RPMI7951 (cell line): ENCODE data around the gene AEBP1. TPM values are rescaled to one million over a fixed set of nuclear protein-coding genes. Genes with fewer than 3 reads are reported as not detected.

Experiments used
- DNase-seq: peaks from one replicate; pipeline ENCODE4 v3.0.0-alpha.2; 2012; ENCODE audit warnings: low read depth
- total RNA-seq: library from RNA; depleted of rRNA; stranded (reverse); fragments of >200 nt; shearing (Covaris generic); gene quantifications from 2 replicates; pipeline ENCODE4 v1.2.3, GENCODE V29; 2014

Gene AEBP1
- total RNA-seq, 1 experiment from 2014 or later: 79.7 TPM

- DNase-seq: peak; percentile 74
These were observed 971 bp downstream of the AEBP1 start for GRCh38 chr7:44104860-44105771.

GRCh38 chr7:44105832-44106231 is 1.7 kb downstream of the AEBP1 start:
- no peak for DNase-seq

GRCh38 chr7:44106311-44107065 is 2.3 kb downstream of the AEBP1 start:
- no peak for DNase-seq

- no peak for DNase-seq
These were observed 3.2 kb downstream of the AEBP1 start for GRCh38 chr7:44107116-44107960.

GRCh38 chr7:44107961-44108767 is 4.0 kb downstream of the AEBP1 start:
- DNase-seq: no peak

GRCh38 chr7:44108768-44109750 is 4.9 kb downstream of the AEBP1 start:
- DNase-seq: no peak

- DNase-seq: no peak
These were observed 5.8 kb downstream of the AEBP1 start for GRCh38 chr7:44109991-44110390.

- DNase-seq: no peak
These were observed 6.8 kb downstream of the AEBP1 start for GRCh38 chr7:44110719-44111635.

- no peak for DNase-seq
These were observed 7.6 kb downstream of the AEBP1 start for GRCh38 chr7:44111761-44112160.

- DNase-seq: no peak
These were observed 8.3 kb downstream of the AEBP1 start for GRCh38 chr7:44112231-44112996.

- DNase-seq: no peak
These were observed 9.0 kb downstream of the AEBP1 start for GRCh38 chr7:44112997-44113763.

- no peak for DNase-seq
These were observed 9.7 kb downstream of the AEBP1 start for GRCh38 chr7:44113764-44114354.

- peak; percentile 34 for DNase-seq
These were observed 10.6 kb downstream of the AEBP1 start for GRCh38 chr7:44114586-44115310.

- DNase-seq: no peak
These were observed 12.1 kb downstream of the AEBP1 start for GRCh38 chr7:44116087-44116788.
